Fibroblast of the aortic adventitia (primary cell): ENCODE measurements around the gene SRPX. TPM values are rescaled to one million over a fixed set of nuclear protein-coding genes. Genes with fewer than 3 reads are reported as not detected.

Source experiments
- DNase-seq: peaks from one replicate; pipeline ENCODE4 v3.0.0-alpha.2; 2010; ENCODE audit warnings: low read depth
- H3K4me3 ChIP-seq: 2 replicates; pipeline ENCODE4 v1.5.1; 2011; ENCODE audit warnings: low read depth, mild to moderate bottlenecking, control low read depth, low read length, moderate library complexity
- total RNA-seq: library from RNA; depleted of rRNA; stranded (reverse); fragments of >200 nt; gene quantifications from 2 replicates; pipeline ENCODE4 v1.2.3, GENCODE V29; 2012; ENCODE audit warnings: low replicate concordance
- TF ChIP-seq, protein P1 (sequence below): IDR thresholded peaks from 2 replicates; pipeline ENCODE4 v1.5.1; 2011; ENCODE audit warnings: mild to moderate bottlenecking, low read length, control low read depth, inconsistent platforms; ENCODE audit not compliant: insufficient read depth

SRPX gene
- total RNA-seq, 1 donor = 242 TPM

DNA sequence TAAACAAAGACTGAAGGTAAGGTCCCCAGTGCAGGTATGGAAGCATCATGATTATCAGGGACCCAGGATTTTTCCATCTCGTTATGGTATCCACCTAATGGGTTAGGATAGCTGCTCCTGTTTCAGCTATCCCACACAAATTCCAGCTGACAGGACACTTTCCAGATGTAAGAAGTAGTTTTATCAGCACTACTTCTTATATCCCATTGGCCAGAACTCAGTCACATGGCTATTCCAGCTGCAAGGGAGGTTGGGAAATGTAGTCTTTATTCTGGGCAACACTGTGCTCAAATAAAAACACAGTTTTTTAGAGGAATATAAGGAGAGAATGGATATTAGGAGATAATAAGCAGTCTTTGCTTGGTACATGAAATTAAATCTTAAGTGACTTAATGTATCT lies 96.7 kb downstream of the SRPX start:
- no peak for DNase-seq
- TF ChIP-seq, protein P1, sequence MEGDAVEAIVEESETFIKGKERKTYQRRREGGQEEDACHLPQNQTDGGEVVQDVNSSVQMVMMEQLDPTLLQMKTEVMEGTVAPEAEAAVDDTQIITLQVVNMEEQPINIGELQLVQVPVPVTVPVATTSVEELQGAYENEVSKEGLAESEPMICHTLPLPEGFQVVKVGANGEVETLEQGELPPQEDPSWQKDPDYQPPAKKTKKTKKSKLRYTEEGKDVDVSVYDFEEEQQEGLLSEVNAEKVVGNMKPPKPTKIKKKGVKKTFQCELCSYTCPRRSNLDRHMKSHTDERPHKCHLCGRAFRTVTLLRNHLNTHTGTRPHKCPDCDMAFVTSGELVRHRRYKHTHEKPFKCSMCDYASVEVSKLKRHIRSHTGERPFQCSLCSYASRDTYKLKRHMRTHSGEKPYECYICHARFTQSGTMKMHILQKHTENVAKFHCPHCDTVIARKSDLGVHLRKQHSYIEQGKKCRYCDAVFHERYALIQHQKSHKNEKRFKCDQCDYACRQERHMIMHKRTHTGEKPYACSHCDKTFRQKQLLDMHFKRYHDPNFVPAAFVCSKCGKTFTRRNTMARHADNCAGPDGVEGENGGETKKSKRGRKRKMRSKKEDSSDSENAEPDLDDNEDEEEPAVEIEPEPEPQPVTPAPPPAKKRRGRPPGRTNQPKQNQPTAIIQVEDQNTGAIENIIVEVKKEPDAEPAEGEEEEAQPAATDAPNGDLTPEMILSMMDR = no peak
- no peak overlapping the region for H3K4me3 ChIP-seq

DNA sequence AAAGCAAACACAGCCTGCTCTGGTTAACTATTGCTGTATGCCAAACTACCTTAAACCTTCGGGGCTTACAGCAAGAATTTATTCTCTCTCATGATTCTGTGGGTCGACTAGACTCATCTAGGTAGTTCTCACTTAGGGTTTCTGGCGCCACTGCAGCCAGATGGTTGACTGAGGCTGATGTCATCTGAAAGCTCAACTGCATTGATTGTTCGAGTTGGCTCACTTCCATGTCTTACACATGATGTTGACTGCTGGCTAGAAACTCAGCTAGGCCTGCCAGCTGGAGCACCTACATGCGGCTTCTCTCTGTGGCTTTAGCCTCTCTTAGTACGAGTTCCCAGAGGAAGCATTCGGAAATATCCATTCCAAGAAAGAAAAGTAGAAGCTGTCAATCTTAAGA lies 103.2 kb downstream of the SRPX start:
- TF ChIP-seq, protein P1 = no peak
- peak; percentile 40 for DNase-seq
- H3K4me3 ChIP-seq = no peak overlapping the region

DNA sequence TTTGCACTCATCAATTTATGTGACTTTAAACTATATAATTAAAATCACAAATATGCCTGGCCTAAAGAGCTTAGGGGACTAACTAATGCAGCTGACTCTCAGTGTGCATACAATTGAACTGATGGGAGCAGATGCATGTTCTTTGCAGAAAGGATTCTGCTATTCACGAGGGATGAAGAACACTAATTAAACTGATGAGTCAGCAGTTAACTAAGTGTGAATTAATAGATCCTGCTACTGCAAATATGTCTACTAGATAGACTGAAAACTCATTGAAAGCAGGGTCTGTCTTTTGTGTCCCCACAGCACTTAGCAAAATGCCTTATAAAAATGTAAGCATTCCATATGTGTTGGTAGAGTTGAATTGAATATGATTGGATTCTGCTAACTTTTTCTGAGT lies 104.0 kb downstream of the SRPX start:
- no peak for DNase-seq
- H3K4me3 ChIP-seq = no peak overlapping the region
- TF ChIP-seq, protein P1 = no peak

DNA sequence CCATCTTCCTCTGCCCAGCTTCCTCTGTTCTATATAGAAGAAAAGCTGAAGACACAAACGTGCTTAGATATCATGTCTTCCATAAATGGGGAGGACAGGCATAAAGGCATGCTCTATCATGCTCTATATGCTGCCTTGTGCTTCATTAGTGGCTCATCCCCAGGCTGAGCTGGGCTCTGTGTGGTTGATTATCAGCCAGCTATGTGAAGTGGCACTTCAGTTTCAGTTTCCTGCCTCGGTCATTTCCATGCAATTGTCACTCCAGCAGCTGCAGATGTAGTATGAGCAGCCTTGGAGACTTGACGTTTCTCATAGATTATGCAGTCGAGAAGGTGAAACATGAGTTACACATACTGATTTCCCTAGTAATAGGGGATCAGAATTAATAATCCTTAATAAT lies 108.1 kb downstream of the SRPX start:
- no peak for DNase-seq
- no peak overlapping the region for H3K4me3 ChIP-seq
- TF ChIP-seq, protein P1 = no peak

DNA sequence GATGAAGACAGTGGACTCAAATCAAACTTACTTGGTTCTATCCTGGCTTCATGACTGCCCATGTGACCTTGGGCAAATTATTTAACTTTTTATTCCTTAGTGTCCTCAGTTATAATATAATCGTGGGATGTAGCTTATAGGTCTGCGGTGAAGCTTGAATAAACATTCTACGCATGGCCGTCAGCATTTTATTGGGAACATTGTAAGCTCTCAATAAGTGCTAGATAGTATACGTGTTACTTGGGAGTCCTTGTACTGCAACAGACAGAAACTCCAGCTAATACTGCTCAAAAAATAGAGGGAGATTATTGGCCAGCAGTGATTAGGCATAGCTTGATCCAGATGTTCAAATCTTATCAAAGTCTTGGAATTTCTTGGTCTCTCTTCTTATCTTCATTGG lies 109.5 kb downstream of the SRPX start:
- TF ChIP-seq, protein P1 = no peak
- DNase-seq = no peak
- H3K4me3 ChIP-seq = no peak overlapping the region

DNA sequence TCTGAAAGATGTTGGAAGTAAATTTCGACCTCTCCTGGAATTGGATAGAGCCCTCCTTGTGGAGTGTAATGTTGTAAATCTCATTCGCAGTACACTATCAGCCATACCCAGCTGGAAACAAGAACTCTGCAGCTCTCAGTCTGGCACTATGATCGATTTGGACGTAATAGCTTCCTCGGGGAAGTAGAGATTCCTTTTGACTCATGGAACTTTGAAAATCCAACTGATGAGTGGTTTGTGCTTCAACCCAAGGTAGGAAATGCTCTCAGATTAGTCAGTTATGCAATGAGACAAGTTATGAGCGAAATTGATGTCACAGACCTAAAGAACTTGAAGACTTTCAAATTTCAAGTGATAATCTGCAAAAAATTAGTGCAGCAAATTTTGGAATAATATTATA lies 110.4 kb downstream of the SRPX start:
- H3K4me3 ChIP-seq = no peak overlapping the region
- TF ChIP-seq, protein P1 = no peak
- DNase-seq = peak; percentile 17
